ENCODE data around the gene VEGFC.

VEGFC gene

DNA sequence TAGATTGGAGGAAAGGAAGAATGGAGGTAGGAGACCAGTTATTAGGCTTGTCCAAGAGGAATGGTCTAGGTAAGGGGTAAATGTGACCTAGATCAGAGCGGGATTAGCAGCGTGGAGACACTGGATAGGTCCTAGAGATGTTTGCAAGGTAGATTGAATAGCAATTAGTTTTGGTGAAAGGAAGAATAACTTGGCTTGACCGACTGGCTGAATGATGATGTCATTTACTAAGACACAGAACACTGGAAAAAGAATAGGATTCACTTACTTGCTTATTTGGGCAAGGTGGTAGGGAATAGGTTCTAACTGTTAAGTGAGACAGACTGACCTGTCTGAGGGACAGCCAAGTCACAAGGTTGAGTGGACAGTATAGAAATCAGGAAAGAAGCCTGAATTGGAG is 71.3 kb downstream of the VEGFC start:
- H3K27ac ChIP-seq (ENCODE audit: low read depth, low read length): no peak overlapping the region
- peaks cover 0 to 2% of the 10 kb centered on the region in 2 donors for H3K9me3 ChIP-seq (ENCODE audit: control insufficient read depth in 1 of 2, low read length in 2 of 2)
- no peaks in the 10 kb centered on the region for H3K27me3 ChIP-seq (ENCODE audit: control insufficient read depth in 1 of 2, insufficient read depth in 2 of 2, low read length in 2 of 2)
- H3K36me3 ChIP-seq (ENCODE audit: control insufficient read depth in 1 of 2, insufficient read depth in 2 of 2, low read length in 2 of 2): no peaks in the 10 kb centered on the region
- no peaks in the 10 kb centered on the region for H3K4me1 ChIP-seq (ENCODE audit: control insufficient read depth in 1 of 2, insufficient read depth in 2 of 2, low read length in 2 of 2)
- H3K4me3 ChIP-seq (ENCODE audit: low read depth in 1 of 2, low read length in 2 of 2): no peak overlapping the region
- H3K9ac ChIP-seq (ENCODE audit: low read depth in 1 of 2, low read length in 2 of 2): no peak overlapping the region

DNA sequence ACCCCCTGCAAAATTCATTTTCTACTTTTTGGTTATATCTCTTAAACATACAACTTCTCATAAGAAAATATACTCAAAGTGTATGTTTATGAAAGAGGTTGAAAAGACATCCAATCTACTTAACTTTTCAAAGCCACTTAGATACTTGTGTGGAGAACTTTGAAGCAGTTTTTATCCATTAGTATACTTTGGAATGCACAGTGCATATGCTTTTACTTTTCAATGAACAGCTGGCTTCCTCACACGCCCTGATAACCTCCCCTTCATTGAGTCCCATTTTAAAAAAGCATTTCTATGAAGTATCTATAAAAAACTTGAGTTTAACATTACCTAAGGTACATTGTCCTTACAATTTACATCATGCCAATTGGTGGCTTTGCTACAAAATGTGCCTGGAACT is 73.8 kb downstream of the VEGFC start:
- H3K4me3 ChIP-seq (ENCODE audit: low read depth in 1 of 2, low read length in 2 of 2): no peak overlapping the region
- H3K27me3 ChIP-seq (ENCODE audit: control insufficient read depth in 1 of 2, insufficient read depth in 2 of 2, low read length in 2 of 2): no peaks in the 10 kb centered on the region
- H3K36me3 ChIP-seq (ENCODE audit: control insufficient read depth in 1 of 2, insufficient read depth in 2 of 2, low read length in 2 of 2): no peaks in the 10 kb centered on the region
- H3K9ac ChIP-seq (ENCODE audit: low read depth in 1 of 2, low read length in 2 of 2): no peak overlapping the region
- H3K27ac ChIP-seq (ENCODE audit: low read depth, low read length): no peak overlapping the region
- no peaks in the 10 kb centered on the region for H3K4me1 ChIP-seq (ENCODE audit: control insufficient read depth in 1 of 2, insufficient read depth in 2 of 2, low read length in 2 of 2)
- peaks cover 0 to 2% of the 10 kb centered on the region in 2 donors for H3K9me3 ChIP-seq (ENCODE audit: control insufficient read depth in 1 of 2, low read length in 2 of 2)

DNA sequence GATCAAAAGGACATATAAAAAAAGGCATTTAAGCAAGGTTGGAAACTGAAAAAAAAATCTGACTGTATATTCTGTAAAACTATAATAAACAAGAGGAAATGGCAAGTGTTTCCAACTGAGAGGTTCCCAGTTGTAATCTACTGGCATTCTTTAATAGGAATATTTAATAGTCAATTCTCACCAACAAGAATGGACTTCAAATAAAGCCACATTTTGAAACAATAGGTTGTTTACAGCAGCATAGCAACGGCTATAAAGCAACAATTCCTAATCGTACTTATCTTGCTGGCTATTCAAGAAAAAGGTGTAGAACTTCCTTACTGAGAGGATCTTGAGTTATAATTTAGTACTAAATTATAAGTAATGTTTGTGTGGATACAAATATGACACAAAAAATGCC is 75.5 kb downstream of the VEGFC start:
- Histone ChIP-seq H3K4me3 (ENCODE audit: low read depth in 1 of 2, low read length in 2 of 2) (no peak overlapping the region), H3K4me1 (ENCODE audit: control insufficient read depth in 1 of 2, insufficient read depth in 2 of 2, low read length in 2 of 2) (no peaks in the 10 kb centered on the region), H3K27ac (ENCODE audit: low read depth, low read length) (no peak overlapping the region), H3K9me3 (ENCODE audit: control insufficient read depth in 1 of 2, low read length in 2 of 2) (peaks cover 0 to 2% of the 10 kb centered on the region in 2 donors), H3K27me3 (ENCODE audit: control insufficient read depth in 1 of 2, insufficient read depth in 2 of 2, low read length in 2 of 2) (no peaks in the 10 kb centered on the region), H3K9ac (ENCODE audit: low read depth in 1 of 2, low read length in 2 of 2) (no peak overlapping the region), H3K36me3 (ENCODE audit: control insufficient read depth in 1 of 2, insufficient read depth in 2 of 2, low read length in 2 of 2) (no peaks in the 10 kb centered on the region)

DNA sequence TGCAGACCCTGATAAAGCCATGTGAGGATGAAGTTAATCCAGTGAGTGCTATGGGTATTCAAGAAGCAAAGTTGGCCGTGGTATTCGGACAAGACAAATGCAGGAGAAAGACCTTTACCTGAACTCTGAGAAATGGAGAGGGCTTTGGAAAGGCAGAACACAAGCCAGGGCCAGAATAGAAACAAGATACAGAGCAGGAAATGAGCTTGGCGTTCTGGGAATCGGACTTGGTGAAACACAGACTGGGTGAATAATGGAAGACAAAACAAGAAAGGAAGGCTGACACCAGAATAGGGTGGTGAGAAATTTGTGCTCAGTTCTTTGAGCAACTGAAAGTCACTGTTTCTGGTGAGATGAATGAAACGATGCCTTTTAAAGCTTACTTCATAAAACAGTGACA is 83.3 kb downstream of the VEGFC start:
- H3K4me1 ChIP-seq (ENCODE audit: control insufficient read depth in 1 of 2, insufficient read depth in 2 of 2, low read length in 2 of 2): no peaks in the 10 kb centered on the region
- H3K4me3 ChIP-seq (ENCODE audit: low read depth in 1 of 2, low read length in 2 of 2): no peak overlapping the region
- no peak overlapping the region for H3K27ac ChIP-seq (ENCODE audit: low read depth, low read length)
- no peaks in the 10 kb centered on the region for H3K27me3 ChIP-seq (ENCODE audit: control insufficient read depth in 1 of 2, insufficient read depth in 2 of 2, low read length in 2 of 2)
- H3K9me3 ChIP-seq (ENCODE audit: control insufficient read depth in 1 of 2, low read length in 2 of 2): no peaks in the 10 kb centered on the region
- H3K36me3 ChIP-seq (ENCODE audit: control insufficient read depth in 1 of 2, insufficient read depth in 2 of 2, low read length in 2 of 2): no peaks in the 10 kb centered on the region
- no peak overlapping the region for H3K9ac ChIP-seq (ENCODE audit: low read depth in 1 of 2, low read length in 2 of 2)

DNA sequence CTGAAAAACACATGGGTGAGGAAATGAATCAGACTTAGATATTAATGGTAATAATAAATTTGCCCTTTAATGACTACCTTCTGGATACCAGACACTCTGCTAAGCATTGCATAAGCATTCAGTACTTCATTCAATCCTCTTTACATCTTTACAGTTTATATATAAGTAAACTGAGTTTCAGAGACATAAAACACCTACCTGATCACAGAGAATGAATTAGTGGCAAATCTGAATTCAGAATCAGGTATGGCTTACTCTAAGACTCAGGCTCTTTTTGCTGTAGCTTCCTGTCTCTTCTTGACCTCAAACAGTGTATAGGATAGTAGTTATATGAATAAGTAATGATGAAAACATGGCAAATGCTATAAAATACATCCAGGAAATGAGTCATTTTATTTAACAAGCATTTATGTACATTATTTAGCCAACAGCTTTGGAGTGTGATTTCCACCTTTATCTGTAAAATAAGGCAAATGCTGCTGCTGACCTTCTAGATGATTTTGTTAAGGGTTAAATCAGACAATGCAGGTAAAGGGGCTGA is 83.9 kb downstream of the VEGFC start:
- Histone ChIP-seq H3K27ac (ENCODE audit: low read depth, low read length) (no peak overlapping the region), H3K27me3 (ENCODE audit: control insufficient read depth in 1 of 2, insufficient read depth in 2 of 2, low read length in 2 of 2) (no peaks in the 10 kb centered on the region), H3K4me3 (ENCODE audit: low read depth in 1 of 2, low read length in 2 of 2) (no peak overlapping the region), H3K36me3 (ENCODE audit: control insufficient read depth in 1 of 2, insufficient read depth in 2 of 2, low read length in 2 of 2) (no peaks in the 10 kb centered on the region), H3K9ac (ENCODE audit: low read depth in 1 of 2, low read length in 2 of 2) (no peak overlapping the region), H3K9me3 (ENCODE audit: control insufficient read depth in 1 of 2, low read length in 2 of 2) (no peaks in the 10 kb centered on the region), H3K4me1 (ENCODE audit: control insufficient read depth in 1 of 2, insufficient read depth in 2 of 2, low read length in 2 of 2) (no peaks in the 10 kb centered on the region)

DNA sequence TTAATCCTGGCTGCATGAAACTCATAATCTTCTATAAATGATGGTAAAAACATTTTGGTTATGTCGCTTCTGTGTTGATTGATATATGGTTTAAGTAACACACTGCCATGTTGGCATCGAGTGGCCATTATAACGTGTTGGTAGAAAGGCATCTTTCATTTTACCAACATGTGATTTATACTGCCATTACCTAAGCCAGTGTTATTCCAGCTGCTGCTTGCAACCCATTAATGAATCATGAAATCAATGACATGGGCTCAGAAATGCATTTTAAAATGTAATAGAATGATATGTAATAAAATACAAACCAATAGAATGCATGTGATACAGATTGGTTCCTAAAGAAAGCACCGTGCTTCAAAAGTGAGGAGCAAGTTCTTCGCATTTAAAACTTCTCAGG is 102.0 kb downstream of the VEGFC start:
- Histone ChIP-seq H3K27ac (ENCODE audit: low read depth, low read length) (no peak overlapping the region), H3K9me3 (ENCODE audit: control insufficient read depth in 1 of 2, low read length in 2 of 2) (no peaks in the 10 kb centered on the region), H3K4me3 (ENCODE audit: low read depth in 1 of 2, low read length in 2 of 2) (no peak overlapping the region), H3K27me3 (ENCODE audit: control insufficient read depth in 1 of 2, insufficient read depth in 2 of 2, low read length in 2 of 2) (no peaks in the 10 kb centered on the region), H3K36me3 (ENCODE audit: control insufficient read depth in 1 of 2, insufficient read depth in 2 of 2, low read length in 2 of 2) (no peaks in the 10 kb centered on the region), H3K4me1 (ENCODE audit: control insufficient read depth in 1 of 2, insufficient read depth in 2 of 2, low read length in 2 of 2) (no peaks in the 10 kb centered on the region), H3K9ac (ENCODE audit: low read depth in 1 of 2, low read length in 2 of 2) (no peak overlapping the region)

DNA sequence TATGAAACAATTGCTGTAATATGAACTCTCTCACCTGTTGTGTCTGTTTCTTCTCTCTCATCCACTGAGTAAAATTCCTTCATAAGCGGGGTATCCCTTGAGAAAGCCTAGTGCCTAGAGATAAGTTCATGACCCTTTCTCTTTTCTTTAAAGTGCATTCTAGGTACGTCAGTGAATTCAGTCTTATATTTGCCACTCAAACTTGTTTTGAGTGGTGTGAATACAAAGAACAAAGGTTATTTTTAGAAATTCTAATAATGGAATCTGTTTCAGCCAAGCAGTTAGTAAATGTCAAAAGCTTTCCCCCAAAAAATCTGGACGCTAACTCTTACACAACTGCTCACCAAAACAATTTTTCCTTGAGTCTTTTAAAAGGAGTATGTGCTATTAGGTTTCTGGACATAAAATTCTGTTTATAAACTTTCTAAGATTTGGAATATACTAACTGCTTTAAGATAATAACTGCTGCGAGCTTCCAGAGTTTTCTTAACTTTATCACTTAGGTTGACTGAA is 112.0 kb downstream of the VEGFC start:
- H3K4me1 ChIP-seq (ENCODE audit: control insufficient read depth in 1 of 2, insufficient read depth in 2 of 2, low read length in 2 of 2): no peaks in the 10 kb centered on the region
- no peak overlapping the region for H3K27ac ChIP-seq (ENCODE audit: low read depth, low read length)
- H3K9me3 ChIP-seq (ENCODE audit: control insufficient read depth in 1 of 2, low read length in 2 of 2): no peaks in the 10 kb centered on the region
- no peaks in the 10 kb centered on the region for H3K27me3 ChIP-seq (ENCODE audit: control insufficient read depth in 1 of 2, insufficient read depth in 2 of 2, low read length in 2 of 2)
- H3K36me3 ChIP-seq (ENCODE audit: control insufficient read depth in 1 of 2, insufficient read depth in 2 of 2, low read length in 2 of 2): no peaks in the 10 kb centered on the region
- H3K4me3 ChIP-seq (ENCODE audit: low read depth in 1 of 2, low read length in 2 of 2): no peak overlapping the region
- H3K9ac ChIP-seq (ENCODE audit: low read depth in 1 of 2, low read length in 2 of 2): no peak overlapping the region

DNA sequence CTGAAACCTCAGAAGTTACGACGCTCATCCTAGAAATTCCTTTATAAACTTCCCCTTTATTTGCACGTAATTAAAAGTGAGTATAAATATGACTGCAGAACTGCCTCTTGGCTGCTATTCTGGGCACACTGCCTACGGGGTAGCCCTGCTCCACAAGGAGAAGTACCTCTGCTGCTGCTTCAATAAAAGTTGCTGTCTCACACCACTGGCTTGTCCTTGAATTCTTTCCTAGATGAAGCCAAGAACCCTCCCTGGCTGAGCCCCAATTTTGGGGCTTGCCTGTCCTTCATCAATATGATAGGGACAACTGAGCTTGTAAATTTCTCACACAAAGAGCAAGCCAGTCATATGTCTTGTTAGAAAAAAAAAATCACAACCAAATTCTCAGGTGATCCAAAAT is 115.8 kb downstream of the VEGFC start:
- H3K4me1 ChIP-seq (ENCODE audit: control insufficient read depth in 1 of 2, insufficient read depth in 2 of 2, low read length in 2 of 2): no peaks in the 10 kb centered on the region
- no peaks in the 10 kb centered on the region for H3K27me3 ChIP-seq (ENCODE audit: control insufficient read depth in 1 of 2, insufficient read depth in 2 of 2, low read length in 2 of 2)
- H3K36me3 ChIP-seq (ENCODE audit: control insufficient read depth in 1 of 2, insufficient read depth in 2 of 2, low read length in 2 of 2): no peaks in the 10 kb centered on the region
- no peaks in the 10 kb centered on the region for H3K9me3 ChIP-seq (ENCODE audit: control insufficient read depth in 1 of 2, low read length in 2 of 2)
- H3K9ac ChIP-seq (ENCODE audit: low read depth in 1 of 2, low read length in 2 of 2): no peak overlapping the region
- no peak overlapping the region for H3K4me3 ChIP-seq (ENCODE audit: low read depth in 1 of 2, low read length in 2 of 2)
- H3K27ac ChIP-seq (ENCODE audit: low read depth, low read length): no peak overlapping the region

DNA sequence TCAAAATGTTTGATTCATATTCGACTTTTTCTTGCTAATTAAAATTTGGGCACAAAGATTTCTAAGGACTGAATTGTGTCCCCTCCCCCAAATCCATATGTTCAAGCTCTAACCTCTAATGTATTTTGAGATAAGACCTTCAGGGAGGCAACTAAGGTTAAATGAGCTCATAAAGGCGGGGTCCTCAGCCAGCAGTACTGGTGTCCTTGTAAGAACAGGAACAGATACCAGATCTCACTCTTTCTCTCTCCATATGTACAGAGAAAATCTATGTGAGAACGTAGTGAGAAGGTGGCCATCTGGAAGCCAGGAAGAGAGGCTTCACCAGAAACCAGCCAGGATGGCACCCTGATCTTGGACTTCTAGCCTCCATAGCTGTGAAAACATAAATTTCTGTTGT is 116.9 kb downstream of the VEGFC start:
- Histone ChIP-seq H3K9me3 (ENCODE audit: control insufficient read depth in 1 of 2, low read length in 2 of 2) (no peaks in the 10 kb centered on the region), H3K9ac (ENCODE audit: low read depth in 1 of 2, low read length in 2 of 2) (no peak overlapping the region), H3K4me1 (ENCODE audit: control insufficient read depth in 1 of 2, insufficient read depth in 2 of 2, low read length in 2 of 2) (no peaks in the 10 kb centered on the region), H3K27ac (ENCODE audit: low read depth, low read length) (no peak overlapping the region), H3K27me3 (ENCODE audit: control insufficient read depth in 1 of 2, insufficient read depth in 2 of 2, low read length in 2 of 2) (no peaks in the 10 kb centered on the region), H3K36me3 (ENCODE audit: control insufficient read depth in 1 of 2, insufficient read depth in 2 of 2, low read length in 2 of 2) (no peaks in the 10 kb centered on the region), H3K4me3 (ENCODE audit: low read depth in 1 of 2, low read length in 2 of 2) (no peak overlapping the region)

DNA sequence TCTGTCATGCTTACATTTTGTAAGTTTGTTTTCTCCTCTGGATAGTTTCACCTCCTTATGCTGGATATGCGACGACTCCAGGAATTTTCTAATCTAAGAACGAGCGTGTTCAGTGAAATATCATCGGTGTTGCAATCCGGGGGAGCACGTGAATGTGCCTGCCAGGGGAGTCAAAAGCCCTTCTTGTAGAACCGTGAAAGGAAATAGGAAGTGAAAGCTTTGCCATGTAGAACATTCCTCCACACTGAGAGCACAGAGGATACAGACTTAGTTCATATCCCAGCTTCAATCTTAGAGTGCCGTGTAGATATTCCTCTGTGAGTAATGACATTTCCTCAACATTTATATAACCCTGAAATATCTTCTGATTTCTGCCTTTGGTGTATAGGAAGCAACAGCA is 121.2 kb downstream of the VEGFC start:
- no peaks in the 10 kb centered on the region for H3K9me3 ChIP-seq (ENCODE audit: control insufficient read depth in 1 of 2, low read length in 2 of 2)
- no peaks in the 10 kb centered on the region for H3K36me3 ChIP-seq (ENCODE audit: control insufficient read depth in 1 of 2, insufficient read depth in 2 of 2, low read length in 2 of 2)
- H3K27ac ChIP-seq (ENCODE audit: low read depth, low read length): no peak overlapping the region

DNA sequence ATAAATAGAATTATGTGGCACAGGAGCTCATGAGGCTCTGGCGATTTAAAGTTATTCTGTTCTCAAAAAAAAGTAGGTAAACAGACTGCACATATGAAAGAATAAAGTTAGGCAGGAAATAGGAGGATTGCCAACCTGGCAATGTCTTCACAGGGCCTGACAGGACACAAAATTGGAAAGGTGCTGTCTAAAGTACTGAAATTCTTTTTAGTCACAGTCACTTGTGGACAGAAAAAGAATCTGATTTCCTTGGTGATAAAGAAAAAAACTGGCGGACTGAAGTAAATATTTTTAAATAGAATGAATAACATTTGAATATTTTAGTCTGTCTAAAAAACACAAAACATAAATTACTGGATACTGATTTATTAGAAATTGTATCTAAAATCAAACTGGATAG is 124.4 kb downstream of the VEGFC start:
- no peak overlapping the region for H3K9ac ChIP-seq (ENCODE audit: low read depth in 1 of 2, low read length in 2 of 2)
- no peak overlapping the region for H3K27ac ChIP-seq (ENCODE audit: low read depth, low read length)
- H3K4me3 ChIP-seq (ENCODE audit: low read depth in 1 of 2, low read length in 2 of 2): no peak overlapping the region
- H3K9me3 ChIP-seq (ENCODE audit: control insufficient read depth in 1 of 2, low read length in 2 of 2): peaks cover 0 to 4% of the 10 kb centered on the region in 2 donors
- H3K27me3 ChIP-seq (ENCODE audit: control insufficient read depth in 1 of 2, insufficient read depth in 2 of 2, low read length in 2 of 2): no peaks in the 10 kb centered on the region
- no peaks in the 10 kb centered on the region for H3K36me3 ChIP-seq (ENCODE audit: control insufficient read depth in 1 of 2, insufficient read depth in 2 of 2, low read length in 2 of 2)
- no peaks in the 10 kb centered on the region for H3K4me1 ChIP-seq (ENCODE audit: control insufficient read depth in 1 of 2, insufficient read depth in 2 of 2, low read length in 2 of 2)

More for the DNA sequence above, 121.2 kb downstream of the VEGFC start:
- H3K27me3 ChIP-seq (ENCODE audit: control insufficient read depth in 1 of 2, insufficient read depth in 2 of 2, low read length in 2 of 2): no peaks in the 10 kb centered on the region
- no peak overlapping the region for H3K9ac ChIP-seq (ENCODE audit: low read depth in 1 of 2, low read length in 2 of 2)
- H3K4me1 ChIP-seq (ENCODE audit: control insufficient read depth in 1 of 2, insufficient read depth in 2 of 2, low read length in 2 of 2): no peaks in the 10 kb centered on the region
- H3K4me3 ChIP-seq (ENCODE audit: low read depth in 1 of 2, low read length in 2 of 2): no peak overlapping the region
